GM12875 (cell line): Measurements from ENCODE around the gene GJA3.
A peak's percentile ranks its signal among the peaks of the same experiment; 100 is the strongest.

Experiments
- H3K4me3 ChIP-seq: one replicate; pipeline ENCODE4 v1.5.1; 2011; ENCODE audit warnings: low read depth, low read length, control low read depth
- CTCF ChIP-seq: IDR thresholded peaks from 2 replicates; pipeline ENCODE4 v1.5.1; 2011; ENCODE audit warnings: low read depth, mild to moderate bottlenecking, control low read depth, inconsistent platforms, low read length, moderate library complexity, borderline replicate concordance; ENCODE audit not compliant: insufficient read depth

Gene GJA3

GRCh38 chr13:20173116-20173746, 12.4 kb upstream of the GJA3 start:
- H3K4me3 ChIP-seq, result no peak overlapping the region
- no peak for TF ChIP-seq CTCF

GRCh38 chr13:20171364-20171763, 10.5 kb upstream of the GJA3 start:
- no peak for TF ChIP-seq CTCF

GRCh38 chr13:20170921-20171320, 10.1 kb upstream of the GJA3 start:
- no peak overlapping the region for H3K4me3 ChIP-seq
- no peak for TF ChIP-seq CTCF

More at GRCh38 chr13:20171364-20171763, 10.5 kb upstream of the GJA3 start:
- no peak overlapping the region for H3K4me3 ChIP-seq

GRCh38 chr13:20168396-20168795, 7.5 kb upstream of the GJA3 start:
- no peak overlapping the region for H3K4me3 ChIP-seq
- TF ChIP-seq CTCF, result no peak

GRCh38 chr13:20165417-20166257, 4.8 kb upstream of the GJA3 start:
- no peak overlapping the region for H3K4me3 ChIP-seq
- no peak for TF ChIP-seq CTCF

- H3K4me3 ChIP-seq, result peak overlapping the region; percentile 53
- TF ChIP-seq CTCF, result no peak
Observed at GRCh38 chr13:20161951-20162300, 1.1 kb upstream of the GJA3 start.
